Fibroblast of lung (primary cell): ENCODE results near the gene MVP.

ENCODE experiments used
- CTCF ChIP-seq, 2 donors: IDR thresholded peaks in 1 of 2; conservative IDR thresholded peaks in 1 of 2; 1 replicate in 1 of 2; 2 replicates in 1 of 2; pipeline ENCODE4 v1.5.1; 2011 to 2012; ENCODE audit warnings: low read length in 2 of 2, control low read depth in 1 of 2, inconsistent platforms in 1 of 2, low read depth in 1 of 2, mild to moderate bottlenecking in 1 of 2
- EZH2 ChIP-seq: IDR thresholded peaks from 2 replicates; pipeline ENCODE4 v1.5.1; 2012; ENCODE audit warnings: low read length, control low read depth, mild to moderate bottlenecking; ENCODE audit errors: missing control alignments

- TF ChIP-seq CTCF (conservative IDR thresholded peaks at IDR 0.05 in 1 of 2, IDR thresholded peaks at IDR 0.05 in 1 of 2; ENCODE audit: low read depth in 1 of 2, low read length in 2 of 2) (no peak), EZH2 (no peak)
Observed at GRCh38 chr16:29857133-29857760, 37.0 kb downstream of the MVP start.
